Right cardiac atrium (tissue), 5 donors: ENCODE measurements around the gene ALKBH6. TPM values are rescaled to one million over a fixed set of nuclear protein-coding genes. Genes with fewer than 3 reads are reported as not detected.
A peak's percentile ranks its signal among the peaks of the same experiment; 100 is the strongest.

ENCODE experiments used
- ATAC-seq, 2 donors: fragments of 200-7000 bp; cut with Tn5 transposase; one replicate each; pipeline versions ENCODE4 v1.8.0 to v1.9.1; 2020; ENCODE audit warnings: moderate library complexity in 2 of 2, mild to moderate bottlenecking in 1 of 2
- DNase-seq, 3 donors: peaks; one replicate each; pipeline ENCODE4 v3.0.0-alpha.2; 2020
- H3K27ac ChIP-seq: one replicate; pipeline ENCODE4 v1.5.1; 2013; ENCODE audit warnings: mild to moderate bottlenecking, low read length, control low read depth, moderate library complexity
- H3K27me3 ChIP-seq: one replicate; pipeline ENCODE4 v1.6.1; 2013; ENCODE audit not compliant: control insufficient read depth, insufficient read depth
- H3K4me1 ChIP-seq: one replicate; pipeline ENCODE4 v1.6.1; 2013; ENCODE audit warnings: low read length; ENCODE audit not compliant: control insufficient read depth, insufficient read depth
- H3K4me3 ChIP-seq: one replicate; pipeline ENCODE4 v1.5.1; 2013; ENCODE audit warnings: low read length, control low read depth
- H3K9me3 ChIP-seq: one replicate; pipeline ENCODE4 v1.6.1; 2013; ENCODE audit warnings: low read length; ENCODE audit not compliant: control insufficient read depth
- WGBS: extraction: QIAGEN DNeasy Blood & Tissue Kit; methylation state at CpG from one replicate; pipeline ENCODE4 v1.1.7; 2013; 5-methylcytosine and 5-hydroxymethylcytosine counted together
- intact Hi-C, 4 donors: fragments of 100-400 bp; cut with DNase I; formaldehyde crosslinking; loops; one replicate each; pipeline versions ENCODE4 v1.11.0 to v1.14.0; 2022 to 2023
- polyA plus RNA-seq: library from polyadenylated mRNA; stranded (reverse); fragments of 200-250 nt; gene quantifications from one replicate; pipeline ENCODE4 v1.2.3, GENCODE V29; 2013
- total RNA-seq, 4 donors: library from RNA; stranded (reverse); fragmentation: NEBNext Ultra II Directional; extraction: Animal tissue kit (Norgen Biotek cat#: 25700); gene quantifications; one replicate each; pipeline ENCODE4 v1.2.1, GENCODE V29; 2021
- donor health status: healthy with polysubstance abuse.
- donor health status: DM: no; HTN: yes; CAD: no.
- donor health status: DM: no; HTN: no; CAD: no.
- donor health status: DM: no; HTN: yes; CAD: no; lungs with severe emphysema.
- donor health status: DM: yes; HTN: yes; CAD: no.

The ALKBH6 gene
- total and polyA plus RNA-seq, 5 donors = 8.8 to 18.0 (median 13.2) TPM

GRCh38 chr19:36030264-36031148 is 16.5 kb upstream of the ALKBH6 start:
- H3K4me1 ChIP-seq = peaks cover 2% of the 10 kb centered on the region
- WGBS = 90% methylated on average over 8 of the region's 8 CpGs
- H3K27me3 ChIP-seq = no peaks in the 10 kb centered on the region
- DNase-seq (no peak), ATAC-seq (no peak)
- no peak overlapping the region for H3K27ac ChIP-seq
- H3K9me3 ChIP-seq = no peaks in the 10 kb centered on the region
- intact Hi-C loops = no loop called here
- H3K4me3 ChIP-seq = no peak overlapping the region

GRCh38 chr19:36028313-36029041 is 14.5 kb upstream of the ALKBH6 start:
- no peak overlapping the region for H3K27ac ChIP-seq
- intact Hi-C loops = no loop called here
- H3K4me3 ChIP-seq = no peak overlapping the region
- no peaks in the 10 kb centered on the region for H3K9me3 ChIP-seq
- DNase-seq = no peak
- 74% methylated on average over 10 of the region's 10 CpGs for WGBS
- peaks cover 2% of the 10 kb centered on the region for H3K4me1 ChIP-seq
- H3K27me3 ChIP-seq = no peaks in the 10 kb centered on the region
- ATAC-seq = no peak

GRCh38 chr19:36027696-36028095 is 13.7 kb upstream of the ALKBH6 start:
- DNase-seq (no peak), ATAC-seq (no peak)
- 94% methylated on average over 6 of the region's 6 CpGs for WGBS
- Histone ChIP-seq H3K27ac (no peak overlapping the region), H3K9me3 (no peaks in the 10 kb centered on the region), H3K4me1 (peaks cover 2% of the 10 kb centered on the region), H3K4me3 (no peak overlapping the region), H3K27me3 (no peaks in the 10 kb centered on the region)
- intact Hi-C loops = no loop called here

- Histone ChIP-seq H3K27me3 (no peaks in the 10 kb centered on the region), H3K27ac (no peak overlapping the region), H3K9me3 (no peaks in the 10 kb centered on the region), H3K4me3 (no peak overlapping the region), H3K4me1 (no peaks in the 10 kb centered on the region)
- intact Hi-C loops = no loop called here
- ATAC-seq (peak in 1 of 2 donors; percentile 18), DNase-seq (peak in 1 of 3 donors; percentile 30)
- 94% methylated on average over 49 of the region's 49 CpGs for WGBS
Observed at GRCh38 chr19:36026091-36026876, 12.3 kb upstream of the ALKBH6 start.

GRCh38 chr19:36025541-36025940 is 11.5 kb upstream of the ALKBH6 start:
- Histone ChIP-seq H3K4me3 (no peak overlapping the region), H3K9me3 (no peaks in the 10 kb centered on the region), H3K27ac (no peak overlapping the region), H3K27me3 (no peaks in the 10 kb centered on the region), H3K4me1 (no peaks in the 10 kb centered on the region)
- intact Hi-C loops = no loop called here
- 66% methylated on average over 1 of the region's 1 CpG for WGBS
- DNase-seq (peak in 1 of 3 donors; percentile 3), ATAC-seq (no peak)

GRCh38 chr19:36023432-36023831 is 9.4 kb upstream of the ALKBH6 start:
- no peaks in the 10 kb centered on the region for H3K9me3 ChIP-seq
- no peaks in the 10 kb centered on the region for H3K27me3 ChIP-seq
- H3K27ac ChIP-seq = no peak overlapping the region
- intact Hi-C loops = no loop called here
- DNase-seq (peak in 1 of 3 donors; percentile 18), ATAC-seq (no peak)
- 91% methylated on average over 5 of the region's 5 CpGs for WGBS
- H3K4me1 ChIP-seq = no peaks in the 10 kb centered on the region
- no peak overlapping the region for H3K4me3 ChIP-seq

- no peaks in the 10 kb centered on the region for H3K27me3 ChIP-seq
- H3K4me1 ChIP-seq = peaks cover 4% of the 10 kb centered on the region
- intact Hi-C loops = no loop called here
- DNase-seq = peak in 1 of 3 donors; percentile 50
- no peak overlapping the region for H3K4me3 ChIP-seq
- no peak overlapping the region for H3K27ac ChIP-seq
- ATAC-seq = no peak
- H3K9me3 ChIP-seq = no peaks in the 10 kb centered on the region
- 92% methylated on average over 22 of the region's 22 CpGs for WGBS
Observed at GRCh38 chr19:36019061-36019670, 5.2 kb upstream of the ALKBH6 start.

GRCh38 chr19:36013280-36014011 is 567 bp downstream of the ALKBH6 start:
- 31% methylated on average over 15 of the region's 15 CpGs for WGBS

GRCh38 chr19:36010402-36010801 is 3.6 kb downstream of the ALKBH6 start:
- H3K27ac ChIP-seq = no peak overlapping the region
- ATAC-seq (no peak), DNase-seq (peak in 1 of 3 donors; percentile 49)
- 94% methylated on average over 11 of the region's 11 CpGs for WGBS
- peaks cover 9% of the 10 kb centered on the region for H3K4me1 ChIP-seq
- no peaks in the 10 kb centered on the region for H3K27me3 ChIP-seq
- no peak overlapping the region for H3K4me3 ChIP-seq
- intact Hi-C loops = no loop called here
- H3K9me3 ChIP-seq = no peaks in the 10 kb centered on the region

More at GRCh38 chr19:36013280-36014011, 567 bp downstream of the ALKBH6 start:
- H3K4me1 ChIP-seq = peaks cover 9% of the 10 kb centered on the region
- no peaks in the 10 kb centered on the region for H3K27me3 ChIP-seq
- H3K9me3 ChIP-seq = no peaks in the 10 kb centered on the region
- H3K27ac ChIP-seq = peak overlapping the region; percentile 79
- DNase-seq = peak in 2 of 3 donors; percentile 26 to 28
- peak overlapping the region; percentile 89 for H3K4me3 ChIP-seq
- ATAC-seq = no peak
- intact Hi-C loops = no loop called here
